PC-3 (cell line): ENCODE data around the gene TMEM223. TPM values are rescaled to one million over a fixed set of nuclear protein-coding genes. Genes with fewer than 3 reads are reported as not detected.
"Not testable (repeated sequence)": the region's sequence is repeated elsewhere in the genome, so short reads cannot be mapped to it uniquely, and the experiment has no call there.

ENCODE experiments used
- ATAC-seq: fragments of 200-7000 bp; cut with Tn5 transposase; 2 replicates; pipeline ENCODE4 v1.9.1; 2020; ENCODE audit warnings: mild to moderate bottlenecking, moderate library complexity
- BruUV-seq: library from RNA; stranded (reverse); fragments of 400-500 nt; replicated peaks from 2 replicates; lab custom pipeline; 2021; lab: Mats Ljungman, UMichigan
- CTCF ChIA-PET: fragments of 300-600 bp; sonication (Branson Sonifier 250); formaldehyde crosslinking; loops from one replicate; lab custom pipeline; 2022; ENCODE audit warnings: antibody characterized with exemption; lab: Charles Lee
- POLR2A ChIA-PET: fragments of 300-600 bp; sonication (Branson Sonifier 250); formaldehyde crosslinking; loops from one replicate; lab custom pipeline; 2022; ENCODE audit warnings: antibody characterized with exemption; ENCODE audit not compliant: unreplicated experiment; lab: Charles Lee
- DNase-seq: peaks from one replicate; pipeline ENCODE4 v3.0.0-alpha.2; 2015
- H2AFZ ChIP-seq: fragments of 300-600 bp; sonication (generic); 2 replicates; pipeline ENCODE4 v1.6.0; 2016; ENCODE audit warnings: antibody characterized with exemption, low read length
- H3F3A ChIP-seq: fragments of 300-600 bp; sonication (generic); one replicate; pipeline ENCODE4 v1.6.0; 2017; ENCODE audit warnings: antibody characterized with exemption, low read length, control low read depth, mild to moderate bottlenecking; ENCODE audit not compliant: unreplicated experiment
- H3K27ac ChIP-seq: fragments of 300-600 bp; sonication (generic); 2 replicates; pipeline ENCODE4 v1.5.1; 2016; ENCODE audit warnings: mild to moderate bottlenecking, low read length
- H3K27me3 ChIP-seq: fragments of 300-600 bp; sonication (generic); 2 replicates; pipeline ENCODE4 v1.6.1; 2016; ENCODE audit warnings: low read length, mixed read lengths
- H3K36me3 ChIP-seq: fragments of 300-600 bp; sonication (generic); 2 replicates; pipeline ENCODE4 v1.6.1; 2016; ENCODE audit warnings: low read depth, mixed run types, low read length, mixed read lengths
- H3K4me1 ChIP-seq: fragments of 300-600 bp; sonication (generic); 2 replicates; pipeline ENCODE4 v1.5.1; 2016; ENCODE audit warnings: low read length; ENCODE audit not compliant: insufficient read depth
- H3K4me2 ChIP-seq: fragments of 300-600 bp; sonication (generic); 2 replicates; pipeline ENCODE4 v1.6.0; 2016; ENCODE audit warnings: low read length
- H3K4me3 ChIP-seq: fragments of 300-600 bp; sonication (generic); 2 replicates; pipeline ENCODE4 v1.5.1; 2016; ENCODE audit warnings: mild to moderate bottlenecking, low read length, mixed read lengths
- H3K79me2 ChIP-seq: fragments of 300-600 bp; sonication (generic); 2 replicates; pipeline ENCODE4 v1.6.1; 2017; ENCODE audit warnings: low read length, mixed read lengths
- H3K9ac ChIP-seq: fragments of 300-600 bp; sonication (generic); 2 replicates; pipeline ENCODE4 v1.6.0; 2016; ENCODE audit warnings: mild to moderate bottlenecking, low read length
- H3K9me2 ChIP-seq: fragments of 300-600 bp; sonication (generic); replicated peaks from 2 replicates; pipeline ENCODE4 v1.6.1; 2016; ENCODE audit warnings: mixed run types, low read length, mixed read lengths
- H3K9me3 ChIP-seq: fragments of 300-600 bp; sonication (generic); 2 replicates; pipeline ENCODE4 v1.6.1; 2016; ENCODE audit warnings: low read length, mixed read lengths
- H4K20me1 ChIP-seq: fragments of 300-600 bp; sonication (generic); 2 replicates; pipeline ENCODE4 v1.6.1; 2016; ENCODE audit warnings: low read length, mixed read lengths
- EZH2 ChIP-seq: fragments of 300-600 bp; sonication (generic); IDR thresholded peaks from one replicate; pipeline ENCODE4 v1.6.1; 2017; ENCODE audit warnings: antibody characterized with exemption, mild to moderate bottlenecking, low read length; ENCODE audit not compliant: unreplicated experiment
- EZH2phosphoT487 ChIP-seq: fragments of 300-600 bp; sonication (generic); IDR thresholded peaks from 2 replicates; pipeline ENCODE4 v1.6.1; 2018; ENCODE audit warnings: mild to moderate bottlenecking, antibody characterized with exemption, low read length, borderline replicate concordance
- intact Hi-C: fragments of 100-400 bp; cut with micrococcal nuclease; formaldehyde crosslinking; loops from 2 replicates; pipeline ENCODE4 v1.9.0; 2023
- total RNA-seq: library from RNA; depleted of rRNA; stranded (reverse); fragments of >200 nt; gene quantifications from 2 replicates; pipeline ENCODE4 v1.2.3, GENCODE V29; 2014
- TF ChIP-seq, protein P1 (sequence below): fragments of 300-600 bp; sonication (generic); conservative IDR thresholded peaks from 2 replicates; pipeline ENCODE4 v1.5.1; 2017; ENCODE audit warnings: antibody characterized with exemption, low read depth, mild to moderate bottlenecking, low read length

Gene TMEM223
- total RNA-seq, 1 experiment from 2014 or later, result 37.5 TPM

DNA sequence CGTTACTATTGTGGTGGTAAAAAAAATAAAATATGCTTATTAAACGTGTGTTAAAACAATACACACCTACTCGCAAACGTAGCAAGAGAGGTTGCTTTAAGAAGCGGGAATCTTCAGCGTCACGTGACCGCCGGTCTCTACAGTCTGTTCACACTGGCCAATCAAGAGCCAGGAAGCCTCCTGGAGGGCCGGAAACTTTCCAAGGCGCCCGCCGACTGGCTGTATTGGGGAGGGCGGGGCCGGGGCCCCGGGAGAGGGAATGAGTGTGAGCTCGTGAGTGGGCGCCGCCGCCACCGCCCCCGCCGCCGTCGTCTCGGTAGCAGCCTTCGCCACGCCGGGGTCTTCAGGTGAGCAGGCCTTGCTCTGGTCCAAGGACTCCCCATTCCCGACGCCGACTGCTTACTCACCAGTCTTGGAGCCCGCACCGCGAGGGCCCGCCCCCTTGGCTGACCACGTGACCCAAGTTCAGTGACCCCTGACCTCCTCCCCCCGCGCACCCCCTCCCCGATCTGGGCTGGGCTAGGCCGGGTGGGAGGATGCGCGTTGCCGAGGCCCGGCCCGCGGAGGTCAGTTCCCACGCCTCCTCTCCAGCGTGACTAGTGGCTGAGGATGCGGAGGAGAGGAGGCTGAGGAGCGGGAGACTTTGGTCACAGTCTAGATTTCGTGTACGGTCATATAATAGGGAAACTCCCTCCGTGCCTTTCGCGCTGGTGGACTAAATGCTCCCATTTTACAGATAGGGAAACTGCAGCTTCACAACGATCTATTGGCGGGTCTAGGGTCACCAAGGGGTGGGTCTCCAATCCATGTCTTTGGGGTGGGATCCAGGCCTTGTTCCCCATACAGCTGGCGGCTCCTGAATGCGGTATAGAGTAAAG is 20.4 kb downstream of the TMEM223 start, which contains the start of gene TAF6L:
Gene TAF6L (plus strand): TSS at position 253 of the 878 bp plus-strand sequence. CDS start 4,388 bp downstream, outside the sequence.
- POLR2A ChIA-PET, result interaction anchor here (0.5 to 1.1 kb wide), 12 partner anchors 12 to 291 kb away, joined by 3 to 21 read pairs (median 4); partner anchors contain the start of genes HNRNPUL2 and ZBTB3
- H3K9ac ChIP-seq, result peak within 1 kb of the TSS; percentile 72
- H3K4me3 ChIP-seq, result peak within 1 kb of the TSS; percentile 74
- ATAC-seq (peak; percentile 92), DNase-seq (peak; percentile 99)
- H3K9me2 ChIP-seq, result no peaks in the 10 kb centered on the region
- peaks cover 11% of the 10 kb centered on the region for H3K36me3 ChIP-seq
- H2AFZ ChIP-seq, result peak within 1 kb of the TSS; percentile 80
- H3K27ac ChIP-seq, result peak within 1 kb of the TSS; percentile 76
- TSS peak; percentile 65 for BruUV-seq
- H3K4me2 ChIP-seq, result peak within 1 kb of the TSS; percentile 92
- peaks cover 13% of the 10 kb centered on the region for H3K4me1 ChIP-seq
- H3K79me2 ChIP-seq, result peaks cover 20% of the 10 kb centered on the region
- no peaks in the 10 kb centered on the region for H3K9me3 ChIP-seq
- no peak for TF ChIP-seq EZH2phosphoT487
- TF ChIP-seq, protein P1, sequence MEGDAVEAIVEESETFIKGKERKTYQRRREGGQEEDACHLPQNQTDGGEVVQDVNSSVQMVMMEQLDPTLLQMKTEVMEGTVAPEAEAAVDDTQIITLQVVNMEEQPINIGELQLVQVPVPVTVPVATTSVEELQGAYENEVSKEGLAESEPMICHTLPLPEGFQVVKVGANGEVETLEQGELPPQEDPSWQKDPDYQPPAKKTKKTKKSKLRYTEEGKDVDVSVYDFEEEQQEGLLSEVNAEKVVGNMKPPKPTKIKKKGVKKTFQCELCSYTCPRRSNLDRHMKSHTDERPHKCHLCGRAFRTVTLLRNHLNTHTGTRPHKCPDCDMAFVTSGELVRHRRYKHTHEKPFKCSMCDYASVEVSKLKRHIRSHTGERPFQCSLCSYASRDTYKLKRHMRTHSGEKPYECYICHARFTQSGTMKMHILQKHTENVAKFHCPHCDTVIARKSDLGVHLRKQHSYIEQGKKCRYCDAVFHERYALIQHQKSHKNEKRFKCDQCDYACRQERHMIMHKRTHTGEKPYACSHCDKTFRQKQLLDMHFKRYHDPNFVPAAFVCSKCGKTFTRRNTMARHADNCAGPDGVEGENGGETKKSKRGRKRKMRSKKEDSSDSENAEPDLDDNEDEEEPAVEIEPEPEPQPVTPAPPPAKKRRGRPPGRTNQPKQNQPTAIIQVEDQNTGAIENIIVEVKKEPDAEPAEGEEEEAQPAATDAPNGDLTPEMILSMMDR, result no peak
- no peak for TF ChIP-seq EZH2
- peaks cover 3% of the 10 kb centered on the region for H3F3A ChIP-seq
- CTCF ChIA-PET, result interaction anchor here (0.5 to 1.5 kb wide), 8 partner anchors 10 to 149 kb away, joined by 3 to 12 read pairs (median 4); partner anchors contain the start of genes B3GAT3, POLR2G and ZBTB3
- no peaks in the 10 kb centered on the region for H3K27me3 ChIP-seq
- no peaks in the 10 kb centered on the region for H4K20me1 ChIP-seq
- intact Hi-C loops, result loop anchor here (2.0 kb wide), 1 partner anchor 43 kb away; the partner anchor contains the start of gene TTC9C

DNA sequence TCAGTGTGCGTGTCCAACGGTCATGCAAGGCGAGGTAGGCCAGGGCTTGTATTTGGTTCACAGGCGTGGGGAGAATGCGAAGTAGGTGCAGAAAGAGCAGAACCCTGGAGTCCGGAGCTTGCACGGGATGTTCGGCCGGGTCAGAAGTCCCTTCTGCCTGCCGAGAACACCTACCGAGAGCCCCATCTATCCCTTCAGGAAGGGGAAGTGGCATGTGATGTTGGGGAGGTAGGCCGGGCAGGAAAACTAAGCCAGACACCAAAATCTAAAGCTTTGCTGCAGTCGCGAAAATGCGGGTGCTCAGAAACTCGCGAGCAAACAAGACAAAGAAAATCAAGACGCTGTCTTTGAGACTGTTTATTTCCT is 21.0 kb downstream of the TMEM223 start:
- H4K20me1 ChIP-seq, result no peaks in the 10 kb centered on the region
- TF ChIP-seq, protein P1, result no peak
- no peak for TF ChIP-seq EZH2
- no peak for TF ChIP-seq EZH2phosphoT487
- H3F3A ChIP-seq, result peaks cover 3% of the 10 kb centered on the region
- H3K27ac ChIP-seq, result peak overlapping the region; percentile 76
- intact Hi-C loops, result loop anchor here (2.0 kb wide), 1 partner anchor 42 kb away; the partner anchor contains the start of gene TTC9C
- no peaks in the 10 kb centered on the region for H3K9me3 ChIP-seq
- H3K4me3 ChIP-seq, result peak overlapping the region; percentile 74
- ChIA-PET POLR2A (interaction anchor here (0.6 to 1.1 kb wide), 8 partner anchors 17 to 291 kb away, joined by 3 to 11 read pairs (median 4); partner anchors contain the start of genes HNRNPUL2 and ZBTB3), CTCF (interaction anchor here (0.6 to 1.5 kb wide), 6 partner anchors 9 to 149 kb away, joined by 3 to 12 read pairs (median 4); partner anchors contain the start of genes B3GAT3, POLR2G and ZBTB3)
- ATAC-seq, result peak; percentile 10
- H3K4me1 ChIP-seq, result peaks cover 13% of the 10 kb centered on the region
- H3K27me3 ChIP-seq, result no peaks in the 10 kb centered on the region
- TSS peak; percentile 95 for BruUV-seq
- H3K79me2 ChIP-seq, result peaks cover 20% of the 10 kb centered on the region
- H3K9me2 ChIP-seq, result no peaks in the 10 kb centered on the region
- no peak for DNase-seq
- H3K4me2 ChIP-seq, result peak overlapping the region; percentile 92
- peak overlapping the region; percentile 72 for H3K9ac ChIP-seq
- peak overlapping the region; percentile 80 for H2AFZ ChIP-seq
- H3K36me3 ChIP-seq, result peaks cover 8% of the 10 kb centered on the region

DNA sequence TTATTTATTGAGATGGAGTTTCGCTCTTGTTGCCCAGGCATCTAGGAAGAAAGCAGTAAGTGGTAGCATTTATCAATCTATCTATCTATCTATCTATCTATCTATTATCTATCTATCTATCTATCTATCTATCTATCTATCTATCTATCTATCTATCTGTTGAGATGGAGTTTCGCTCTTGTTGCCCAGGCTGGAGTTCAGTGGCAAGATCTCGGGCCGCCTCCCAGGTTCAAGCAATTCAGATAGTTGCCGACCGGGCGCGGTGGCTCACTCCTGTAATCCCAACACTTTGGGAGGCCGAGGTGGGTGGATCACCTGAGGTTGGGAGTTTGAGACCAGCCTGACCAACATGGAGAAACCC is 31.0 kb downstream of the TMEM223 start:
- Histone ChIP-seq H3K36me3 (peaks cover 13% of the 10 kb centered on the region), H3K4me3 (peak overlapping the region; percentile 81), H2AFZ (peak overlapping the region; percentile 68), H3K79me2 (peaks cover 16% of the 10 kb centered on the region), H3K4me1 (peaks cover 13% of the 10 kb centered on the region), H3K4me2 (peak overlapping the region; percentile 94), H3K9ac (peak overlapping the region; percentile 12; the same call in 1 of the 2 replicates)
- H3K27me3 ChIP-seq, H3F3A ChIP-seq, H3K27ac ChIP-seq, DNase-seq, intact Hi-C loops, H4K20me1 ChIP-seq, H3K9me3 ChIP-seq, H3K9me2 ChIP-seq: not testable (repeated sequence)
- TSS peak; percentile 94 for BruUV-seq
- ATAC-seq, result peak; percentile 10
- ChIA-PET POLR2A (interaction anchor here (0.5 to 0.7 kb wide), 2 partner anchors 62 to 366 kb away, joined by 3 to 4 read pairs; no protein-coding TSS in a partner anchor), CTCF (interaction anchor here (0.6 kb wide), 1 partner anchor 66 kb away, joined by 3 read pairs; no protein-coding TSS in a partner anchor)
